Common myeloid progenitor, CD34-positive (primary cell): ENCODE results near the gene ZBTB2.
"Not testable (repeated sequence)": the region's sequence is repeated elsewhere in the genome, so short reads cannot be mapped to it uniquely, and the experiment has no call there.

Experiments used
- CTCF ChIA-PET: fragments of 350-600 bp; sonication (Branson Sonifier 250); formaldehyde crosslinking; loops from one replicate; lab custom pipeline; 2021; ENCODE audit warnings: antibody characterized with exemption; lab: Charles Lee
- POLR2A ChIA-PET: fragments of 350-600 bp; sonication (Branson Sonifier 250); formaldehyde crosslinking; loops from one replicate; lab custom pipeline; 2021; ENCODE audit warnings: antibody characterized with exemption; lab: Charles Lee
- DNase-seq, 3 donors: peaks; one replicate each; pipeline versions ENCODE4 v3.0.0 to v3.0.0-alpha.2; 2013
- H3K27ac ChIP-seq, 2 experiments: 1 replicate in 1 of 2; 2 replicates in 1 of 2; pipeline ENCODE4 v1.7.0; 2013; ENCODE audit warnings: inconsistent platforms in 2 of 2, low read length in 2 of 2, mild to moderate bottlenecking in 2 of 2, low read depth in 1 of 2, moderate library complexity in 1 of 2; ENCODE audit not compliant: severe bottlenecking in 2 of 2, insufficient read depth in 1 of 2, poor library complexity in 1 of 2
- H3K27me3 ChIP-seq, 5 experiments: replicated peaks in 2 of 5; 1 replicate in 3 of 5; 2 replicates in 2 of 5; pipeline versions ENCODE4 v1.6.1 to v1.7.0; 2013; ENCODE audit warnings: low read length in 4 of 5, mild to moderate bottlenecking in 2 of 5, moderate library complexity in 2 of 5, inconsistent platforms in 1 of 5; ENCODE audit not compliant: insufficient read depth in 5 of 5, control insufficient read depth in 4 of 5
- H3K36me3 ChIP-seq, 4 experiments: 1 replicate in 2 of 4; 2 replicates in 2 of 4; pipeline versions ENCODE4 v1.6.1 to v1.7.0; 2013; ENCODE audit warnings: low read length in 3 of 4, control low read depth in 1 of 4, mild to moderate bottlenecking in 1 of 4; ENCODE audit not compliant: control insufficient read depth in 4 of 4, insufficient read depth in 4 of 4
- H3K4me1 ChIP-seq, 4 experiments: 1 replicate in 3 of 4; 2 replicates in 1 of 4; pipeline versions ENCODE4 v1.6.1 to v1.7.1; 2013; ENCODE audit warnings: low read length in 3 of 4, mild to moderate bottlenecking in 3 of 4, control low read depth in 1 of 4, inconsistent platforms in 1 of 4, moderate library complexity in 1 of 4; ENCODE audit not compliant: control insufficient read depth in 4 of 4, insufficient read depth in 4 of 4; ENCODE audit errors: control extremely low read depth in 1 of 4
- H3K4me3 ChIP-seq, 7 experiments: 1 replicate in 4 of 7; 2 replicates in 3 of 7; pipeline versions ENCODE4 v1.5.1 to v1.7.0; 2013; ENCODE audit warnings: mild to moderate bottlenecking in 7 of 7, low read length in 6 of 7, moderate library complexity in 6 of 7, inconsistent platforms in 2 of 7, low read depth in 2 of 7, control low read depth in 1 of 7; ENCODE audit not compliant: insufficient read depth in 4 of 7, control insufficient read depth in 1 of 7; ENCODE audit errors: extremely low read depth in 1 of 7
- H3K9me3 ChIP-seq, 5 experiments: 1 replicate in 4 of 5; 2 replicates in 1 of 5; pipeline versions ENCODE4 v1.6.1 to v1.7.1; 2013; ENCODE audit warnings: low read length in 4 of 5, mild to moderate bottlenecking in 2 of 5, inconsistent platforms in 1 of 5, low read depth in 1 of 5, moderate library complexity in 1 of 5; ENCODE audit not compliant: control insufficient read depth in 4 of 5, insufficient read depth in 2 of 5; ENCODE audit errors: control extremely low read depth in 1 of 5
- WGBS: methylation state at CpG from one replicate; pipeline ENCODE4 v1.1.5; 2013; ENCODE audit not compliant: insufficient coverage; 5-methylcytosine and 5-hydroxymethylcytosine counted together

The ZBTB2 gene

DNA sequence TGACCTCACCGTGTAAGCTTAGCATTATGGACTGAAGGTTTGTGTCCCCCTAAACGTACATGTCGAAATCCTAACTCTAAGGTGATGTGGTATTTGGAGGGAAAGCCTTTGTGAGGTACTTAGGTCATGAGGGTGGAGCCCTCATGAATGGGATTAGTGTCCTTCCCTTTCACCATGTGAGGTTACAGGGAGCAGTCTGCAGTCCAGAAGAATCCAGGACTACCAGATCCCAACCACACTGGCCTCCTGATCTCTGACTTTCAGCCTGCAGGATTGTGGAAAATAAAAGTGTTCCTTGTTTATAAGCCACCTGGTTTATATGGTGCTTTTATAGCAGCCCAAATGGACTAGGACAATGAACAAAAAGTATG, 73.4 kb downstream of the ZBTB2 start:
- DNase-seq = no peak
- Histone ChIP-seq H3K27me3 (peaks cover 0 to 3% (median 0%) of the 10 kb centered on the region in 5 experiments), H3K4me1 (no peaks in the 10 kb centered on the region), H3K4me3 (no peak overlapping the region), H3K36me3 (no peaks in the 10 kb centered on the region), H3K27ac (no peak overlapping the region), H3K9me3 (peaks cover 0 to 15% (median 8%) of the 10 kb centered on the region in 5 experiments)
- POLR2A ChIA-PET = interaction anchor here (0.5 kb wide), 1 partner anchor 10 kb away, joined by 3 read pairs; no protein-coding TSS in a partner anchor
- WGBS = 100% methylated on average over 2 of the region's 3 CpGs
- CTCF ChIA-PET = interaction anchor here (1.1 to 2.6 kb wide), 2 partner anchors 12 to 304 kb away, joined by 3 to 11 read pairs; no protein-coding TSS in a partner anchor

DNA sequence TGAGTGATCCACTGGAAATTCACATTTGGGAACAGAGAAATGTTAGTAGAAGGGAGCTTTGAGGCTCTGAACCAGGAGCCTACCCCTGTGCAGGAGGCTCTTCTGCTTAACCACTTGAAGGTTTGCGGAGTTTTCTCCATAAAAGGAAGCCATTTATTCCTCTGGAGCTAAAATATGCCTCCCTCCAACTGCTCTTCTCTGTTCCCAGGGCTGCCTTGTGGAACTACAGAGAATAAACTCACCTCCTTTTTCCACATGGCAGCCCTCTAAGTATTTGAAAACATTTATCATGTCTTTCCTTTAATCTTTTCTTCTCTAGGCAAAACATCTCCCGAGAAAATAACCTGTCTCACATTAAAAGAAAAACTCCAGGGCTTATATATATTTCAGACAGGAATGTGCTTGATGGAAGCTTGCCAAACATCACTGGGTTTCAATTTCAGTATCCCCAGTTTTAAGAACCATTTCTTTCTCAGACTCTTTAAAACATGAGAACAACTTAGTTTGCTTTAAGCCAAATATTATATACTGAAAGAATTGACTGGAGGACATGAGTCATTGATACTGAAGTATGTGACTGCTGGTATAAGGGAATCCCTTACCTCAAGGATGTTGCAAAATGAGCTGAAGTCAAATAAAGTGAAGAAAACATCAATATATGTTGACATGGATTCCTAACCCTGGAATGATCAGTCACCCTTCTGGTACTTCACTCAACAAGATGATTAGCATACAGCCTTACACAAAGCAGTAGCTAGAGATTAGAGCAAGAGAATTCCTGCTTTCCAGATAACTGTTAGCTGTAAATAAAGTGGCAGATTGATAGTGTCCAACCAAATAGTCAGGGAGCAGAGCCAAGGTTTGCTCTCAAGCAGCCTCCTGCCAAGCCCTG, 74.0 kb downstream of the ZBTB2 start:
- no peak overlapping the region for H3K4me3 ChIP-seq
- ChIA-PET POLR2A (no interaction called here), CTCF (interaction anchor here (0.7 to 2.6 kb wide), 4 partner anchors 11 to 445 kb away, joined by 3 to 11 read pairs (median 4); no protein-coding TSS in a partner anchor)
- H3K27me3 ChIP-seq = peaks cover 0 to 3% (median 0%) of the 10 kb centered on the region in 5 experiments
- DNase-seq = no peak
- no peaks in the 10 kb centered on the region for H3K36me3 ChIP-seq
- 100% methylated on average over 1 of the region's 2 CpGs for WGBS
- no peak overlapping the region for H3K27ac ChIP-seq
- H3K4me1 ChIP-seq = no peaks in the 10 kb centered on the region
- H3K9me3 ChIP-seq = peaks cover 0 to 15% (median 8%) of the 10 kb centered on the region in 5 experiments

DNA sequence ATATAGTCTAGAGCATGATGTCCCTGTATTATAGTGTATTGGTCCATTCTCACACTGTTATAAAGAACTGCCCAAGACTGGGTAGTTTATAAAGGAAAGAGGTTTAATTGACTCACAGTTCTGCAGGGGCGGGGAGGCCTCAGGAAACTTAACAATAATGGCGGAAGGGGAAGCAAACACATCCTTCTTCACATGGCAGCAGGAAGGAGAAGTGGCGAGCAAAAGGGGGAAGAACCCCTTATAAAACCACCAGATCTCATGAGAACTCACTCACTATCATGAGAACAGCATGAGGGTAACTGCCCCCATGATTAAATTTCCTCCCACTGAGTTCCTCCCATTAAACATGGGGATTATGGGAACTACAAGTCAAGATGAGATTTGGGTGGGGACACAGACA, 75.7 kb downstream of the ZBTB2 start:
- H3K27ac ChIP-seq, H3K27me3 ChIP-seq, H3K36me3 ChIP-seq, H3K4me1 ChIP-seq, CTCF ChIA-PET, POLR2A ChIA-PET, H3K4me3 ChIP-seq: not testable (repeated sequence)
- H3K9me3 ChIP-seq = peaks cover 0 to 15% (median 5%) of the 10 kb centered on the region in 5 experiments
- WGBS = no CpG with 5 or more reads among the region's 3 CpGs
- peak in 2 of 3 donors; percentile 20 to 28 for DNase-seq
